Amniotic epithelial cell (primary cell): ENCODE results near the gene TXNRD2.

Experiments used
- DNase-seq: peaks from one replicate; pipeline ENCODE4 v3.0.0-alpha.2; 2010; ENCODE audit warnings: low read depth

The TXNRD2 gene

DNA sequence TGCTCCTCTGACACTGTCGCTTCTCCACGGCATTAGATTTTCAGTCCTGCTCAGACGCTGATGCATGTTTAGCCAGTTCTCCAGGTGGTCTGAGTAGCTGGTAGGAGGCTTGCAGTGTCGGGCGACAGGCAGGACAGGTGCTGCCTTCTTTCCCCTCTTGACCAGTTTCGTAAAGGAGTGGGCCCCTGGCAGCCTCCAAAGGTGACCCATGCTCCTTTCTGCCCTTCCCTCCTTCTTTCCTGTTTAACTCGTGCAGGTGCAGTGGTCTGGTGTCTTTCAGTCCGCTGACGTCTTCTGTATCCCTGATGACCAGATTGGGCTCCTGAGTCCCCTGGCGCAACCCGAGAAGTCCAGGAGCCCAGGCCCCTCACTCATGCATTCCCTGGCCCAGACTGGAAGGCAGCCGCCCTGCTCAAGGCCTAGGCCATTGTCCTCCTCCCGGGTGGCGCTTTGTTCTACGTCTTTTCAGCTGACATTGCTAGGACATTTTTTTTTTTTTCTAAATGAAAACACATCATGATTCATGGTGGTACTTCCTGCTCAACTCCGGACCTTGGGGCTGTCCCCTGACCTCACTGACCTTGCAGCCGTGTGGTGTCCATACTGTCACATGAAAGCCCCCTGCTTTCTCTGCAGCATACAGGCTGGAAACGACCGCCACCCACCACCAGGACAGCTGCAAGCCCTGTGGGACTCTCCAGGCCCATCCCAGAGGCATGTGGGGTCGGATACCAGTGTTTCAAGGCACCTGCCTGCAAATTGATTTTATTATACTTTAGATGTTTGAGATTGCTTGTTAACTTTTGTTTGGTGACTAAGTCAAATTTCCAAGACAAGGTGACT lies 25.5 kb upstream of the TXNRD2 start:
- DNase-seq = no peak

DNA sequence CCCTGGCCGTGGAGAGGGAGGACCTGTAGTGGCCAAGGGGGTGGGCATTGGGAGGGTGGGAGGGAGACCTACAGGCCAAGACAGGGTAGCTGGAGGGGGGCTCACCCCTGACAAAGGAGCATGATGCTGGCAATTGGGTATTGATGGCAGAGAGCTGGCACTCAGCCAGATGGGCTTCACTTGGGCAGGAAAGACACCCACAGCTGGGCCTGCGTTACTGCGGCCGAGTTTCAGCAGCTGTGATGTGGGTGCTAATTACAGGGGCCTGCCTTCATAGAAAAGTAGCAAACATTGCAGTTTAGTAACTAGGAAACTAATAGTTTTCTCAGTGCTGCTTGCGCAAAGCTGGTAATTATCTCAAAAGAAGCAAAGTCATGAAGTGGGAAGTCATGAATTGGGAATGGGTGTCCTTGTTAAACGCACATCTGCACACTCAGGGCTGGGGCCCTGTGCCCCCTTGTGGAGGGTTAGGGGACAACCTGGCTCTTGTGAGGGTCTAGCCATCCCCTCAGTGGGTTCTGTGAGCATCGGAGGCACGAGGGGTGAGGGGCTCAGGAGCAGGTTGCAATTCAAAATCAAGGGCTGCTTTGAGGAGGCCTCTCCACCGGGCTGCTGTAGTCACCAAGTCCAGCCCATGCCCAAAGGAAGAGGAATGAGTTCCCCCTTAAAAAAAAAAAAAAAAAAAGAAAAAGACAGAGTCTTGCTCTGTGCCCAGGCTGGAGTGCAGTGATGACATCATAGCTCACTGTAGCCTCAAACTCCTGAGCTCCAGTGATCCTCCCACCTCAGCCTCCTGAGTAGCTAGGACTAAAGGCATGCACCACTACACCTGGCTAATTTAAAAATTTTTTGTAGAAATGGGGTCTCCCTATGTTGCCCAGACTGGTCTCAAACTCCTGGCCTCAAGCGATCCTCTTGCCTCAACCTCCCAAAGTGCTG lies 24.4 kb upstream of the TXNRD2 start:
- DNase-seq = no peak

DNA sequence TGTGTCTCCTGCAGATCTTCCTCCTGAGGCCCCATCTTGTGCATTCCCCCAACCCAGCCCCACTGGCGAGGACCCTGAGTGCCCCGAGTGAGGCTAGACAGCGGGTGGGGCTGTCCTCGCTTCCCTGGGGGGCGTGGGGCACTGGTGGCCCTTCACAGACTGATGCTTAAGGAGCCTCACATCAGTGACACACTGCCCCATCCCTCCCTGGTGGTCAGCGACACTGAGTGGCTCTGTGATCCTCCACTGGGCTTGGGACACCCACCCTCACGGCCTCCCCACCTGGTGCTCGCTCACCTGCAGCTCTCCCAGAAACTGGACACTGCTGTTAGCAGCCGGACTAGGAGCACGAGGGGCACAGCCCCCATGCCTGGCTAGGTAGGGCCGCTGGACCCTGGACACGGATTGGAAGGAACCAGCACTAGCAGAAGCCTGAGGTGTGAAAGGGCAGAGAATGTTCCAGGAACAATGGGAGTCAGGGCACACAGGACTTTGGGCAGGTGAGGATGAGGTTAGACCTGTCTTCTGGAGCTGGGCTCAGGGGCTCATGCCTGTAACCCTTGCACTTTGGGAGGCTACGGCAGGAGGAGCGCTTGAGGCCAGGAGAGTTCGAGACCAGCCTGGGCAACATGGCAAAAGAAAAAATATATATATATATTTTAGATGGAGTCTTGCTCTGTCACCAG lies 23.2 kb upstream of the TXNRD2 start:
- DNase-seq = no peak

DNA sequence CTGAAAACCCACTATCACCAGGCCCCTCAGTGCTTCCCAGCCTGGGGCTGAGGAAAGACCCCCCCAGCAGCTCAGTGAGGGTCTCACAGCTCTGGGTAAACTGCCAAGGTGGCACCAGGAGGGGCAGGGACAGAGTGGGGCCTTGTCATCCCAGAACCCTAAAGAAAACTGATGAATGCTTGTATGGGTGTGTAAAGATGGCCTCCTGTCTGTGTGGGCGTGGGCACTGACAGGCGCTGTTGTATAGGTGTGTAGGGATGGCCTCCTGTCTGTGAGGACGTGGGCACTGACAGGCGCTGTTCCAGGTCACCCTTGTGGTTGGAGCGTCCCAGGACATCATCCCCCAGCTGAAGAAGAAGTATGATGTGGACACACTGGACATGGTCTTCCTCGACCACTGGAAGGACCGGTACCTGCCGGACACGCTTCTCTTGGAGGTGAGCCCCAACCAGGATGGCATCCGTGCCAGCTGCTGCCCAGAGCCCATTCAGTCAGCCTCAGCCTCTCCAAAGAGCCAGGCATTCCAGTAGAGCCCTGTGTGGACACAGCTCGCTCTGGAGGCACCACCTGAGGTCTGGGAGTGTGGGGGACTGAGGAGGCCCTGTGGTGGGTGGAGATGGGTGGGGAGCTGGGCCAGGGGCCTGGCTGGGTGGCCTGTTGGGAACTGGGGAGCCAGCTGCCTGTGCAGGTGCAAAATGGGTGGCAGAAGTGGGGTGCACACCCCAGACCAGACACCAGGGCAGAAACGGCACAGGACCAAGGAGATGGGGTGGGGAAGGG lies 22.4 kb upstream of the TXNRD2 start:
- no peak for DNase-seq

DNA sequence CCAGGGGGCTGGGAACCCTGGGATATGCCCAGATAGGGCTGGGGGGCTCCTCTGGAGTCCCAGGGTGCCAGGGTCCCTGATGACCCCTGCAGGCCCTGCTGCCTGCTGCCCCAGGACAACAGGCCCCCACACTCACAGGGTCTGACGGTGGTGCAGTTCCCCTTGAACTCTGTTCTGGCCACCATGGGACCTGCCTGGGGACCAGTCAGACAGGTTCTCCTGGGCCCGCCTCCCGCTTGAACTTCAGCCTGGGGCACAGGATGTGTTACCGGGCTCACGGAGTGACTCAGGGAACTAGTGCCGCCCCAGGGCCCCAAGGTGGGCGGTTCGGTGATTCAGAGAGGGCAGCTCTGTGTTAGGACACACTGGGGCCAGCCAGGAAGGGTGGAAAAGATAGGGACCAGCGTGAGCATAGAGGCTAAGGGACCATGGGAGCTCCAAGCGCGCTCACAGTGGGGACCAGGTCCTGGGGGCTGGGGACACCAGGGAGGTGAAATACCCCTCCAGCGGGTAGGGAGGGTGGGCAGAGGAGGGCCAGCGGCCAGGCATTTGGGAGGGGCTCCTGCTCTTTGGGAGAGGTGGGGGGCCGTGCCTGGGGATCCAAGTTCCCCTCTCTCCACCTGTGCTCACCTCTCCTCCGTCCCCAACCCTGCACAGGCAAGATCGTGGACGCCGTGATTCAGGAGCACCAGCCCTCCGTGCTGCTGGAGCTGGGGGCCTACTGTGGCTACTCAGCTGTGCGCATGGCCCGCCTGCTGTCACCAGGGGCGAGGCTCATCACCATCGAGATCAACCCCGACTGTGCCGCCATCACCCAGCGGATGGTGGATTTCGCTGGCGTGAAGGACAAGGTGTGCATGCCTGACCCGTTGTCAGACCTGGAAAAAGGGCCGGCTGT lies 21.5 kb upstream of the TXNRD2 start:
- peak; percentile 82 for DNase-seq

DNA sequence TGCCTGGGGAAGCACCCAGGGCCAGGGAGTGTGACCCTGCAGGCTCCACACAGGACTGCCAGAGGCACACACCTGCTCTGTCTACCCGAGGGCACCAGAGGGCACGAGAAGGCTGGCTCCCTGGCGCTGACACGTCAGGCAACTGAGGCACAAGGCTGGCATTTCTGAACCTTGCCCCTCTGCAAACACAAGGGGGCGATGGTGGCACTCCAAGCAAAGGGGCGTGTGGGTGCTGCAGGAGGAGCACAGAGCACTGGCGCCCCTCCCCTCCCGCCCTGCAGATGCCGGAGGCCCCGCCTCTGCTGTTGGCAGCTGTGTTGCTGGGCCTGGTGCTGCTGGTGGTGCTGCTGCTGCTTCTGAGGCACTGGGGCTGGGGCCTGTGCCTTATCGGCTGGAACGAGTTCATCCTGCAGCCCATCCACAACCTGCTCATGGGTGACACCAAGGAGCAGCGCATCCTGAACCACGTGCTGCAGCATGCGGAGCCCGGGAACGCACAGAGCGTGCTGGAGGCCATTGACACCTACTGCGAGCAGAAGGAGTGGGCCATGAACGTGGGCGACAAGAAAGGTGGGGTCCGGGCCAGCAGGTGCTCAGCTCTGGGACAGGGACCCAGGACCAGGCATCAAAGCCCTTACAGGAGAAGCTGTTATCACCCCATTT lies 20.8 kb upstream of the TXNRD2 start:
- peak; percentile 79 for DNase-seq

DNA sequence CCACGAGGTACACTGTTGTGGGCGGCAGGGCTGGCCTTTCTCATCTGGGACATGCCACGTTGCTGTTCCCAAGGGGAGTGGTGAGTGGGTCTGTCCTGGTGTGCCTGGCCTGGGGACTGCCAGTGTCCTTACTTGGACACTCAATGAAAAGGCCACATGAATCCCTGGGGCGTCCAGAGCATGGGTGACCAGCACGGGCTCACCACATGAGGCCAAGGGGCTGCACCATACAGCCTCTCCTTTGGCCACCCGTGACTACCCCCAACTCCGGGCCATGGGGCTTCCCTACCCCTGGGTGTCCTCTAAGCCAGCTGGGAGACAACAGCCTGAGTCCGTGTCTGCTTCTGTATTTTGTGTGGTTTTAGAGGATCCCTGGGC lies 20.2 kb upstream of the TXNRD2 start:
- no peak for DNase-seq

DNA sequence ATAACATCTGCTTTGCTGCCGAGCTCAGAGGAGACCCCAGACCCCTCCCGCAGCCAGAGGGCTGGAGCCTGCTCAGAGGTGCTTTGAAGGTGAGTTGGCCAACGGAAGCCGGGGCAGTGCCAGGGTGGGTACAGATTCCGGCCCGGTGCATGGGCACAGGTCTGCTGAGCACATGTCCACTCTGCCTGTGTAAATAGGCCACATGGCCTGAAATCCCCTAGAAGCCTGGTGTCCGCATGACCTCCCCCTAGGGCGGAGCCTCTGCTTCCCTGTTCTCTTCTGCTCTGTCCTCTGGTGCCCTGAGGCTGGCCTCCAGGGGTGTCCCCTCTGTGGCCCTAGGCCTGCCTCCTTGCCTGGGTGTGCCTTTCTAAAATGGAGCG lies 19.6 kb upstream of the TXNRD2 start:
- no peak for DNase-seq

DNA sequence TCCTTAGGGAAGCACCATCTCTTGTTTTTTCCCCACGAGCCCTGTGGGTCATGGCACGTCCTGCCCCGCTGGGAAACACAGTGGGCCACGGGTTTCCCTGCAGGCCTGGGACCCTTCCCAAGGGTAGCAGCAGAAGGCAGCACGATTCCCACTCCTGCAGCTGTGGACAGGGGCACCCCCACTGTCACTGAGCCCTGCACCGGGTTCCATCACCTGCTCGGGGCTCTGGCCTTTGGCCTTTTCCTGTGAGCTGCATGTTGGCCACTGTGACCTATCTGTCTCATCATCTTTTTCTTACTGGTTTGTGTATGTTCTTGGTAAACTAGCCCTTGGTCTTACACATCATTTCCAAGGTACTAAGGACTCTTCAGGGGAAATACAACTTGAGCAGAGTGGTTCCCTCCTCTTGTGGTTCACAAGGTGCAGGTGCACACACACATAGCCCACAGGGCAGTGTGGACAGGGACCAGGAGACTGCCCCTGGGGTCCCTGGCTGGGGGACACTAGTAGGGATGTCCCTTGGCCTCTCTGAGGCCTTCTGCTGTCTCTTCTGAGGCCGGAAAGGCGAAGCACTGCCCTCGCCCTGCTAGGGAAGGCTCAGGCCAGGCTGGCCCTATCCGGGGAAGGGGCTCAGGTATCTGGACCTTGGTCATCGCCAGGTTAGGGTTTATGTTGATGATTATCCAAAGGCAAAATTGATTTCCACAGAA lies 19.0 kb upstream of the TXNRD2 start:
- no peak for DNase-seq

DNA sequence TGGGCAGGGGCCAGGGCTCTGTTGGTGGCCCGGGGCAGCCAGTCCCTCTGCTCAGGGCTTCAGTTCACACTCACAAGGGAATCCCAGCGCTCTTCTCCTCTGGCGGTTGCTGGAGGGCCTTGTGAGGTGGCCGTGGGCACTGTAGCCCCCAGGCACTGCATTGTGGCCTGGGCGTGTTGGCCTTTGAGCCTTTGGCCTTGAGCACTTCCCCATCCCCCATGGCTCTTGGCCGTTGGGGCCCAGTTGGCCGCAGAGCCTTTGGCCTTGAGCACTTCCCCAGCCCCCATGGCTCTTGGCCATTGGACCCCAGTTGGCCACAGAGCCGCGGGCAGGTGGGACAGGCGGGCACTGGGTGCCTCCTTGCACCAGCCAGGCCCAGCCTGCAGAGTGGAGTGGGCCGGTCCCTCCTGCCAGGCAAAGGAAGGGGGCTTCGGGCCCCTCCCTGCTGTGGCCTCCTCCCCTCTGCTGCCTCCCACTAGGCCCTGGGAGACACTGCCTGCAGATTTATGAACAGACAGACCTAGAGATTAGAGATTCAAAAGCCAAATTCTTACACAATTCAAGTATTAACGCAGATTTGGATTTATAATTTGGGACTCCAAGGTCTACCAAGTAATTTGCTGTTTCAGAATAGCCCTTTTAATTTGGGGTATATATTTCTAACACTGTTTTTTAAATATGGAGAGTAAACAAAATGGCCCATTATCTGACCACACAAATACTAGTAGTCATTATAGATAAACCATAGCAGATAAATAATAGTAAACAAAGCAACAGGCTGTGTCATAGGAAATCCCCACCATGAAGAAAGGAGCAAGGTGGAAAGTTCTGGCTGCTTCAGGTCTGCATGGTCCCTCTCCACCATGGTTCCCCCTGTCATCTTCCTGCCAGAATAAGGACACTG lies 18.2 kb upstream of the TXNRD2 start:
- peak; percentile 55 for DNase-seq

DNA sequence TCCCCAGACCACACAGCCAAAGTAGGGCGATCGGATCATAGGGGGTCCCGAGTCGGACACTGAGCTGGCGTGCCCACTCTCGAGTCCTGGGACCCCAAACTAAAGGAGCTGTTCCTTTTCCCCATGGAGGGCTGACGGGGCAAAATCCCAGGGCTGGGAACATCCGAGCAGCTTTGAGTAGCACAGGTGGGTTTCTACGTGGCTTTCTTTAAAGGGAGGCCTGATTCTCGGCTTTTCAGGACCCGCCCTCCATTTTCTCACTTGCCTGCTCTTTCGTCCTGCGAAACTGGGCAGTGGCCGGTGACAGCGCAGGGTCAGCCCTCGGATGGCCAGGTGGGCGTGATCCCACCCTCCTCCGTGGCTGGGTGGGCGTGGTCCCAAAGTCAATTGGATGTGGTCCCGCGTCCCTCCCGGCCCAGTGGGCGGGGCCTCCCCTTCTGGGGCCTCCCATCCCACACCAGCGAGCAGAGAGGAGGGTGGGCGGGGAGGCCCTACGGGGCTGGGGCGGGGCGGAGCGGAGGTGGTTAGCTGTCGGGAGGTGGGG lies 17.5 kb upstream of the TXNRD2 start:
- DNase-seq = peak; percentile 60

DNA sequence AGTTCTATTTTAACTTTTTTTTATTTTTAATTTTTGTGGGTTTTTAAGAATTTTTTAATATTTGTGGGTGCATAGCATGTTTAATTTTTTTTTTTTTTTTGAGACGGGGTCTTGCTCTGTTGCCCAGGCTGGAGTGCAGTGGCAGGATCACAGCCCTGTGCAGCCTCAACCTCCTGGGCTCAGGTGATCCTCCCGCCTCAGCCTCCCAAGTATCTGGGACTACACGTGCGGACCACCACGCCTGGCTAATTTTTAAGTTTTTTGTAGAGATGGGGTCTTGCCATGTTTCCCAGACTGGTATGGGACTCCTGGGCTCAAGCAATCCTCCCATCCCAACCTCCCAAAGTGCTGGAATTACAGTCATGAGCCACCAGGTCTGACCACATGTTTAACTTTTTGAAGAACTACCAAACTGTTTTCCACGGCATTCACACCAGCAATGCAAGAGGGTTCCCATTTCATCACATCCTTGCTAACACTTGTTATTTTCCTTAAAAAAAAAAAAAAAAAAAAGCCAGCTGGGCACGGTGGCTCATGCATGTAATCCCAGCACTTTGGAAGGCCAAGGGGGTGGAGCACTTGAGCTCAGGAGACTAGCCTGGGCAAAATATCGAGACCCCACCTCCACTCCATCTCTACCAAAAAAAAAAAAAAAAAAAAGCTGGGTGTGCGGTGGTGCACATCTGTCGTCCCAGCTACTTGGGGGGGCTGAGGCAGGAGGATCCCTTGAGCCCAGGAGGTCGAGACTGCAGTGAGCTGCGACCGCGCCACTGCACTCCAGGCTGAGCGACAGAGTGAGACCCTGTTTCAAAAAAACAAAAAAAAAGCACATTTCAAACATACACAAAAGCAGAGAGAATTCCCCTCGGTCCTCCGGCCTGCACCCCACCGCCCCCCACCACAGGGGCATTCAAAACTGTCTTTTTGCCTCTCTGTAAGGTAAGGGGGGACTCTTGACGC lies 16.7 kb upstream of the TXNRD2 start:
- DNase-seq = peak; percentile 67

DNA sequence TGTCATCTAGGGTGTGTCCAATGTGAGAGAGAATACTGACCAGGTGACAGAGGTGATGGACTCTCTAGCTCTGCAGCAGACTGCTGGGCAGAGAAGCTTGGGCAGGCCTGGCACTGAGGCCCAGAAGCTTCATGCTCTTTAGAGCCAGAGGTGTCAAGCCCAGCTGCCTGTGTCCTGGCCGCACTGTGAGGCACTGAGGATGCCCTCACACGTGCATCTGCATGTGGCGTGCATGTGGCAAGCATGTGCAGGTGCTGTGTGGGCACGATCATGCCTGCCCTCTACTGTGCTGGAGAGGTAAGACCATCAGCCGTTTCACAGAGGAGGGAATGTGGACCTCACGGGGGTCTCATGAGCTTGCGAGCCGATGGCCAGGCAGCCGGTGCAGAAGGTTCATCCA lies 15.8 kb upstream of the TXNRD2 start:
- DNase-seq = no peak

DNA sequence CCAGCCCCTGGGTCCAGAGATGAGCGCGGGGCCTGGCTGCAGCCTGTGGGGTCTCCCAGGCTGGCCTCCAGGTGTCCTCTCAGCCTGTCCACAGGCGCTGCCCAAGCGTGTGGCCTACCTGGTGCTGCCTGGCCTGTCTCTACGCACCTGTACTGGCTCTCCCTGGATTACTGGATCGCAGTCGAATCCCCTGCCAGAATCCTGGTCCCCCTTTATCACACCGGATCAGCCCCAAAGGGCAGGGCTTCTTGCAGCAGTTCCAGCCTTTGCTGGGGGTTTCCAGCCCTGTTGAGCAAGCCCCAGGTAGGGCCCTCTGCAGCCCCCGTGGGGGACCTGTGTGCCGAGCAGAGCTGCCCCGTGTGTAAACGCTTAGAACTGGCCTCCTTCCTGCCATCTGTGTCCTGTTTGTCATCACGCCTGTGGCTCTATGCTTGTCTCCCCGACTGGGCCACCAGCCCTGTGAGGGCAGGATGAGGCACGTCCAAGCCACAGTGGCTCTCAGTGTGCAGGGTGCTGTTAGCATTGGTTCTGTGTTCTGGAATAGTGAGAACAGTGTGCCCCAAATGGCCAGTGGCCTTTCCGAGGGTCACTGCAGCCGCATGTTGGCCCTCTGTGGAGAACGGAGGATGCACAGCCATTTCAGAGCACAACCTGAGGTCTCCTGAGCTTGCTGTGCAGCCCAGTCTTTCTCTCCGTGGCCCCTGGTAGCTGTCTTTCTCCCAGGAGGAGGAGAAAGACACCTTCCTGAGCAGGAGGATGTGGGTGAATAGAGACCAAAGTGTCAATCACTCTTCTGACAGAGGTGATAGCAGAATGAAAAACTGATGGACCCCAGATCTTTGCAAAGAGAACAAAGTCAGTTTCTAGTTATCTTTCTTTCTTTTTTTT lies 13.9 kb upstream of the TXNRD2 start:
- DNase-seq = no peak

DNA sequence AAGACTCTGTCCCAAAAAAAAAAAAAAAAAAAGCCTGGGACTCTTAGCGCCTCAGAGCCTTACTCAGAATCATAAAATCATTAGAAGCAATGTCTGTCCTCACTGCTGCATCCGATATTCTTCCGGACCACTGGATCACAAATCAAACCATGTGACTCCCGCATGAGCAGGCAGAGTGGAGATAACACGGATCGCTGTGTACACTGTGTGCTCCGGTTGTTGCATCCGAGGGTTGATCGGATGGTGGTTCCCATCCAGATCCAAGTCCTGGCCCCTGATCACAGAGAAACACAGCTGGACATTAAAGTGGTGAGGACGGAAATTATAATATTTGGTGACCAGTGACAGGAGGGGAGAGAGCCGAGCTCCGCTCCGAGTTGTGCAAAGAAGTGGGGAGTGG lies 9.7 kb upstream of the TXNRD2 start:
- DNase-seq = no peak
